Measurements from ENCODE around the gene RBM20. TPM values are rescaled to one million over a fixed set of nuclear protein-coding genes. Genes with fewer than 3 reads are reported as not detected.

The RBM20 gene
- total and polyA plus RNA-seq, 2 of the 13 experiments (the other 11 are each of a cell fraction or from before 2014, with no cell fraction given), result 0.02 to 0.22 TPM

DNA sequence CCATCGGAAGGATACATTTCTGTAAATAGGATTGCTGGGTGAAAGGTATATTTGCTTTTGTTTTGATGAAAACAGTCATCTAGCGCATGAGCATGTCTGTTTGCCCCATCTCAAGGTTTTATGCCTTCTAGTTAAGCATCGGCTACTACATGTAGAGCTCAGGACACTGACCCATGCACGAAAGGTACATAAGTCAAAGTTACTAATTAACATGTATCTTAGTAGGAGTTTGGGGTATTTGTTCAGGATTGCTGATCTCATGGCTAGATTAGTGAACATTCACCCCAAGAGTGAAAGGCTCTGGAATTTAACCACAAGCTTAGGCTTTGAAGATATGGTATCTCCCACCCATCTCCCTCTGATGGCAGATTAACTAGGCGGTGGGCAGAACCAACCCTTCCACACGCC, 91.5 kb downstream of the RBM20 start (continued):
- TF ChIP-seq RCOR2 (CRISPR knock-in tag; IDR thresholded peaks at IDR 0.05) (peak; percentile 53; the same call in 1 of the 2 replicates), SOX13 (IDR thresholded peaks at IDR 0.05) (no peak), SOX13 (CRISPR knock-in tag; conservative IDR thresholded peaks at IDR 0.05 in 1 of 2, IDR thresholded peaks at IDR 0.05 in 1 of 2) (peak in 1 of 2 experiments; percentile 67; a peak in 2 of 4 replicates), CC2D1A (CRISPR knock-in tag; IDR thresholded peaks at IDR 0.05) (no peak), ZNF225 (CRISPR knock-in tag; IDR thresholded peaks at IDR 0.05) (no peak), KLF9 (CRISPR knock-in tag; IDR thresholded peaks at IDR 0.05; ENCODE audit: low read depth) (no peak), ZNF143 (CRISPR knock-in tag; IDR thresholded peaks at IDR 0.05) (no peak), ZFP36L2 (CRISPR knock-in tag; IDR thresholded peaks at IDR 0.05) (no peak), ZNF737 (CRISPR knock-in tag; IDR thresholded peaks at IDR 0.05; ENCODE audit: borderline replicate concordance) (no peak), DDIT3 (CRISPR knock-in tag; IDR thresholded peaks at IDR 0.05) (no peak), ZSCAN25 (CRISPR knock-in tag; IDR thresholded peaks at IDR 0.05) (no peak), SAFB2 (CRISPR knock-in tag; IDR thresholded peaks at IDR 0.05; ENCODE audit: borderline replicate concordance, low read depth) (no peak), BCL3 (CRISPR knock-in tag; IDR thresholded peaks at IDR 0.05) (no peak), ZNF142 (CRISPR knock-in tag; IDR thresholded peaks at IDR 0.05) (no peak), ZNF672 (CRISPR knock-in tag; IDR thresholded peaks at IDR 0.05) (no peak), GLI4 (CRISPR knock-in tag; IDR thresholded peaks at IDR 0.05; ENCODE audit: borderline replicate concordance) (no peak), ZNF792 (CRISPR knock-in tag; IDR thresholded peaks at IDR 0.05) (peak; percentile 46; the same call in 1 of the 2 replicates), MYC (CRISPR knock-in tag; IDR thresholded peaks at IDR 0.05; ENCODE audit: borderline replicate concordance) (no peak), ZFP62 (CRISPR knock-in tag; IDR thresholded peaks at IDR 0.05) (no peak), ERF (CRISPR knock-in tag; IDR thresholded peaks at IDR 0.05) (peak; percentile 57), SRSF1 (optimal IDR thresholded peaks at IDR 0.05; ENCODE audit: low read depth, low read length) (no peak)
- TF ChIP-seq, protein P1, sequence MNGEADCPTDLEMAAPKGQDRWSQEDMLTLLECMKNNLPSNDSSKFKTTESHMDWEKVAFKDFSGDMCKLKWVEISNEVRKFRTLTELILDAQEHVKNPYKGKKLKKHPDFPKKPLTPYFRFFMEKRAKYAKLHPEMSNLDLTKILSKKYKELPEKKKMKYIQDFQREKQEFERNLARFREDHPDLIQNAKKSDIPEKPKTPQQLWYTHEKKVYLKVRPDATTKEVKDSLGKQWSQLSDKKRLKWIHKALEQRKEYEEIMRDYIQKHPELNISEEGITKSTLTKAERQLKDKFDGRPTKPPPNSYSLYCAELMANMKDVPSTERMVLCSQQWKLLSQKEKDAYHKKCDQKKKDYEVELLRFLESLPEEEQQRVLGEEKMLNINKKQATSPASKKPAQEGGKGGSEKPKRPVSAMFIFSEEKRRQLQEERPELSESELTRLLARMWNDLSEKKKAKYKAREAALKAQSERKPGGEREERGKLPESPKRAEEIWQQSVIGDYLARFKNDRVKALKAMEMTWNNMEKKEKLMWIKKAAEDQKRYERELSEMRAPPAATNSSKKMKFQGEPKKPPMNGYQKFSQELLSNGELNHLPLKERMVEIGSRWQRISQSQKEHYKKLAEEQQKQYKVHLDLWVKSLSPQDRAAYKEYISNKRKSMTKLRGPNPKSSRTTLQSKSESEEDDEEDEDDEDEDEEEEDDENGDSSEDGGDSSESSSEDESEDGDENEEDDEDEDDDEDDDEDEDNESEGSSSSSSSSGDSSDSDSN (CRISPR knock-in tag; IDR thresholded peaks at IDR 0.05), result no peak
